Gastroesophageal sphincter (tissue), 4 donors: ENCODE measurements around the gene STIM2. TPM values are rescaled to one million over a fixed set of nuclear protein-coding genes. Genes with fewer than 3 reads are reported as not detected.

Experiments
- ATAC-seq: fragments of 150-250 bp; one replicate; pipeline ENCODE4 v1.9.1; 2016; ENCODE audit warnings: mild to moderate bottlenecking, moderate library complexity
- H3K27ac ChIP-seq, 4 donors: fragments of 200-600 bp; sonication (generic) in 3 of 4; 1 replicate in 3 of 4; 2 replicates in 1 of 4; pipeline ENCODE4 v1.5.1; 2016 to 2019
- H3K27me3 ChIP-seq: fragments of 200-600 bp; sonication (generic); one replicate; pipeline ENCODE4 v1.5.1; 2019
- H3K36me3 ChIP-seq, 2 donors: fragments of 200-600 bp; sonication (generic); one replicate each; pipeline ENCODE4 v1.5.1; 2019; ENCODE audit warnings: control low read depth in 1 of 2
- H3K4me1 ChIP-seq, 3 donors: fragments of 200-600 bp; sonication (generic); 1 replicate in 2 of 3; 2 replicates in 1 of 3; pipeline ENCODE4 v1.5.1; 2016 to 2019; ENCODE audit warnings: control low read depth in 2 of 3
- H3K4me3 ChIP-seq, 2 donors: fragments of 200-600 bp; sonication (generic); one replicate each; pipeline ENCODE4 v1.5.1; 2019; ENCODE audit warnings: mild to moderate bottlenecking in 1 of 2, moderate library complexity in 1 of 2
- H3K9me3 ChIP-seq, 3 donors: fragments of 200-600 bp; sonication (generic); one replicate each; pipeline ENCODE4 v1.5.1; 2017 to 2019; ENCODE audit warnings: control low read depth in 2 of 3
- EP300 ChIP-seq: sonication (generic); formaldehyde crosslinking; IDR thresholded peaks from one replicate; pipeline ENCODE4 v1.6.1; 2017; ENCODE audit warnings: antibody characterized with exemption, mild to moderate bottlenecking
- POLR2A ChIP-seq, 2 donors: fragments of 450-650 bp; IDR thresholded peaks; one replicate each; pipeline ENCODE4 v1.6.1; 2017; ENCODE audit warnings: antibody characterized with exemption in 2 of 2, mild to moderate bottlenecking in 2 of 2, moderate library complexity in 1 of 2
- POLR2AphosphoS5 ChIP-seq: sonication (generic); formaldehyde crosslinking; IDR thresholded peaks from one replicate; pipeline ENCODE4 v1.6.1; 2017; ENCODE audit warnings: antibody characterized with exemption
- WGBS, 2 donors: methylation state at CpG; one replicate each; pipeline ENCODE4 v1.1.5; 2018; ENCODE audit warnings: low coverage in 1 of 2; 5-methylcytosine and 5-hydroxymethylcytosine counted together
- total RNA-seq, 4 donors: library from RNA; depleted of rRNA; stranded (reverse); fragments of >200 nt; gene quantifications; one replicate each; pipeline ENCODE4 v1.1.0, GENCODE V29; 2016
- TF ChIP-seq, protein P1 (sequence below), 4 experiments: fragments of 200-600 bp in 2 of 4; fragments of 450-650 bp in 2 of 4; sonication (generic) in 1 of 4; IDR thresholded peaks; one replicate each; pipeline ENCODE4 v1.5.1; 2017 to 2019; ENCODE audit warnings: antibody characterized with exemption in 4 of 4, mild to moderate bottlenecking in 2 of 4, moderate library complexity in 2 of 4

The STIM2 gene
- total RNA-seq, 4 donors from 2014 or later: 8.4 to 11.6 (median 10.5) TPM

DNA sequence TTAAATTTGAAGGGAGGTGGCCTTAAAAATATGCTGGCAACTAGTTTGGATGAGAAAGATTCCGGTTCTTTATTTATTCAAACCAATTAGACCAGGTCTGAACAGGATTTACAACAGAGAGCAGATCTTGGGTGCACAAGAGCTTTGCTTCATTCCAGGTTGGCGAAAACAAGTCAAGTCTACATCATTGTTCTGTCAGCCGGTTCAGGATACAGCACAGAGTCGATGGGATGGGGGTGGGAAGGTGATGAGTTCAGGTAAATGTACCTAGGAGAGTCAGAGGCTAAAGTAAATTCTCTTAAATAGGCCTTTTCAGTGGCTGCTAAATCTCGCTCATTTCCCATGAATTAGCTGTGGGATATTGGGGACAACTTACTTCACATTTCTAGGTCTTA, 882 bp upstream of the STIM2 start:
- ATAC-seq: no peak
- H3K4me1 ChIP-seq: peaks cover 5 to 51% (median 12%) of the 10 kb centered on the region in 3 donors
- H3K27me3 ChIP-seq: no peaks in the 10 kb centered on the region
- TF ChIP-seq POLR2A (IDR thresholded peaks at IDR 0.05) (no peak), EP300 (no peak), POLR2AphosphoS5 (no peak)
- TF ChIP-seq, protein P1, sequence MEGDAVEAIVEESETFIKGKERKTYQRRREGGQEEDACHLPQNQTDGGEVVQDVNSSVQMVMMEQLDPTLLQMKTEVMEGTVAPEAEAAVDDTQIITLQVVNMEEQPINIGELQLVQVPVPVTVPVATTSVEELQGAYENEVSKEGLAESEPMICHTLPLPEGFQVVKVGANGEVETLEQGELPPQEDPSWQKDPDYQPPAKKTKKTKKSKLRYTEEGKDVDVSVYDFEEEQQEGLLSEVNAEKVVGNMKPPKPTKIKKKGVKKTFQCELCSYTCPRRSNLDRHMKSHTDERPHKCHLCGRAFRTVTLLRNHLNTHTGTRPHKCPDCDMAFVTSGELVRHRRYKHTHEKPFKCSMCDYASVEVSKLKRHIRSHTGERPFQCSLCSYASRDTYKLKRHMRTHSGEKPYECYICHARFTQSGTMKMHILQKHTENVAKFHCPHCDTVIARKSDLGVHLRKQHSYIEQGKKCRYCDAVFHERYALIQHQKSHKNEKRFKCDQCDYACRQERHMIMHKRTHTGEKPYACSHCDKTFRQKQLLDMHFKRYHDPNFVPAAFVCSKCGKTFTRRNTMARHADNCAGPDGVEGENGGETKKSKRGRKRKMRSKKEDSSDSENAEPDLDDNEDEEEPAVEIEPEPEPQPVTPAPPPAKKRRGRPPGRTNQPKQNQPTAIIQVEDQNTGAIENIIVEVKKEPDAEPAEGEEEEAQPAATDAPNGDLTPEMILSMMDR (IDR thresholded peaks at IDR 0.05): no peak
- H3K27ac ChIP-seq: peak overlapping the region in 3 of 4 donors; percentile 93 to 97 (median 93)
- WGBS, 2 donors: 34 to 49% methylated on average over 2 to 4 of the region's 5 CpGs
- no peaks in the 10 kb centered on the region for H3K9me3 ChIP-seq
- peak overlapping the region; percentile 84 to 93 for H3K4me3 ChIP-seq
- H3K36me3 ChIP-seq: no peaks in the 10 kb centered on the region

DNA sequence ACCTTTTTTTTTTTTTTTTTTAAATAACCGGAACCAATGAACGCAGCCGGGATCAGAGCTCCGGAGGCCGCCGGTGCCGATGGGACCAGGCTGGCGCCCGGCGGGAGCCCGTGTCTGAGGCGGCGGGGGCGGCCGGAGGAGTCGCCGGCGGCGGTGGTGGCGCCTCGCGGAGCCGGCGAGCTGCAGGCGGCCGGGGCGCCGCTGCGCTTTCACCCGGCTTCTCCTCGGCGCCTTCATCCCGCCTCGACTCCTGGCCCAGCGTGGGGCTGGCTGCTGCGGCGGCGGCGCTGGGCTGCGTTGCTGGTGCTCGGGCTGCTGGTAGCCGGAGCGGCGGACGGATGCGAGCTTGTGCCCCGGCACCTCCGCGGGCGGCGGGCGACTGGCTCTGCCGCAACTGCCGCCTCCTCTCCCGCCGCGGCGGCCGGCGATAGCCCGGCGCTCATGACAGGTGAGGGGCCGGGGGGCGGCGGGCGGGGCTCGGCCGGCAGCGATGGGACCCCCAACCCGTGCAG, 337 bp downstream of the STIM2 start:
- no peak for TF ChIP-seq EP300
- TF ChIP-seq POLR2A (IDR thresholded peaks at IDR 0.05): peak in 1 of 2 donors; percentile 15
- peak; percentile 39 for ATAC-seq

DNA sequence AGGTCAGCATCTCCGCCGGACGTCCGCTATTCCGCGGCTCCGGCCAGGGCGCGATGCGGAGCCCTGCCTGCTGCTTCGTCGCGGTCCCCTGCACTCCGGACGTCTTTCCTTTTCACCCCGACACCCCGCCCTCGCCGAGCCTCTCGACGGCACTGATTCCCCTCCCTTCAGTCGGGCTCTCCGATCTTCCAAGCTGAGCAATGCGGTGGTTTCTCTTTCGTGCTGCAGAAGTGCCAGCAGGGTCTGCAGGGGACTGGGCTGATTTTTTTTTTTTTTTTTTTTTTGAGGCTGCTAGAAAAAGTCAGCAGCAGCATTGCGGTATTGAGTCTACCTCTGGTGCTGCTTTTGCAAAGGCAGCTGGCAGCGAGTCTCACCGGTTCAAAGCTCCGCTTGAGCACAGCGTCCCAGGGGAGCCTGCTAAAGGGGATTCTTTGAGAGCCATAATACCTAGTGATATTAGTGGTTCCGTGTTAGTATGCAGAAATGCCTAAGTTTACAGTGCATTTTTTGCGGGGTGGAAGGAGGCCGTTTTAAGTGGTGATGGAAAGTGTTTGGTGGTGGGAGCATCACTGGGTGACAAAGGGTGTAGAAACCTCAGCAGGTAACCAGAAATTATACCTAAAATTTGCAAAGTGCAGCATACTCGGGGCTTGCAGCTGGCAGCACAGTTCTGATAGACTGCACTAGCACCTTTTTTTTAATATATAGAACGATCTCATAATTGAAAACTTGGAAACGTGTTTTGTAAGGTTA, 969 bp downstream of the STIM2 start:
- Histone ChIP-seq H3K36me3 (no peaks in the 10 kb centered on the region), H3K27me3 (no peaks in the 10 kb centered on the region), H3K4me1 (peaks cover 5 to 58% (median 12%) of the 10 kb centered on the region in 3 donors), H3K9me3 (no peaks in the 10 kb centered on the region), H3K4me3 (peak overlapping the region; percentile 84 to 93), H3K27ac (peak overlapping the region; percentile 90 to 97 (median 93))
- ATAC-seq: peak; percentile 15
- WGBS, 2 donors: 0% methylated on average over 4 to 21 of the region's 36 CpGs
- no peak for TF ChIP-seq EP300
- TF ChIP-seq, protein P1 (IDR thresholded peaks at IDR 0.05): no peak
- TF ChIP-seq POLR2AphosphoS5: peak; percentile 38
- TF ChIP-seq POLR2A (IDR thresholded peaks at IDR 0.05): peak in 1 of 2 donors; percentile 6

More for the DNA sequence above, 337 bp downstream of the STIM2 start:
- Histone ChIP-seq H3K36me3 (no peaks in the 10 kb centered on the region), H3K27me3 (no peaks in the 10 kb centered on the region), H3K9me3 (no peaks in the 10 kb centered on the region), H3K4me1 (peaks cover 5 to 58% (median 12%) of the 10 kb centered on the region in 3 donors), H3K27ac (peak overlapping the region; percentile 90 to 97 (median 93)), H3K4me3 (peak overlapping the region; percentile 84 to 93)
- WGBS, 2 donors: no CpG with 5 or more reads among the region's 70 CpGs

DNA sequence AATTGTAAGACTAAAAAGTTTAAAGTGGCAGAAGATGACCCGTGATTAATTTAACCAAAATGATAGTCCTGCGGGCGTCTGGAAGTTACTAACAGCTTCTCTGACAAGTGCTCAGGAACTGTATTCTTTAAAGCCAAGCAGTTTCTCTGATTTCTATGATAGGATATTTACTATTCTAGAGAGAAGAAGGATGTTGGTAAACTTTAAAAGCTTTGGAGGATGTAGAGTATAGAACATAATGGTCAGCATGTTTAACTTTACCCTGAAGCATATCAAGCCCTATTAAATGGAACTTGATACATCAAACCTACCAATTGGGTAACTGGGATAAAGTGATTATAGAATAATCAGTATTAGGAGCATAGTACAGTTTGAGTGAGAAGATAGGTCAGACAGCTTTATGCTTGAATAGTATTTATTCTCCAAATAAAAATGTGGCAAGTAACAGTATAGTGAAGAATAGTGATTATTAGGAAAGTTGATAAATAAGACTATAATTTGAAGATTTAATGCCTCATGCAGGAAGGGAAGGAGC, 1.8 kb downstream of the STIM2 start:
- Histone ChIP-seq H3K27ac (peak overlapping the region in 2 of 4 donors; percentile 93 to 97), H3K4me3 (peak overlapping the region in 1 of 2 donors; percentile 84), H3K9me3 (no peaks in the 10 kb centered on the region), H3K27me3 (no peaks in the 10 kb centered on the region), H3K4me1 (peaks cover 5 to 58% (median 12%) of the 10 kb centered on the region in 3 donors), H3K36me3 (no peaks in the 10 kb centered on the region)
- 6% methylated on average over 3 of the region's 3 CpGs; no CpG with 5 or more reads in 1 of the 2 donors for WGBS, 2 donors
- ATAC-seq: no peak
- TF ChIP-seq POLR2AphosphoS5: no peak
- no peak for TF ChIP-seq EP300
- no peak for TF ChIP-seq POLR2A (IDR thresholded peaks at IDR 0.05)
- TF ChIP-seq, protein P1 (IDR thresholded peaks at IDR 0.05): no peak

DNA sequence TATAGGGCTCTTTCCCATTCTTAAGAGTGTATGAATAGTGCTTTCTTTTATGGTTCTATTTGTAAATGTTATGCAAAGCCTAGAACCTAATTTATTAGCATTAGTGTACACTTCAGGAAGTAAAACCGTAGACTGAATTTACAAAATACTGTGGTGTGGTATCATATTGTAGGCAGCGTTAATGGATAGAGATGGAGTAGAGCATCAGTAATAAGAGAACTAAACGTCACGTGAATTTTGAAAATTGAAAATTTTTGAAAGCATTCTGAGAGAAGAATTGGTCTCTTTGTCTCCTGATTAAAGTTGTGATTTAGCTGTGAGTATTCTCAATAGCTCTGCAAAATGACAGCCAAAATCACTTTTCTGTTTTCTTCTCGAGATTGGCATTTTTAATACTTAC, 2.9 kb downstream of the STIM2 start:
- H3K9me3 ChIP-seq: no peaks in the 10 kb centered on the region
- no peaks in the 10 kb centered on the region for H3K36me3 ChIP-seq
- no peak for ATAC-seq
- no peaks in the 10 kb centered on the region for H3K27me3 ChIP-seq
- no peak for TF ChIP-seq POLR2A (IDR thresholded peaks at IDR 0.05)
- TF ChIP-seq, protein P1 (IDR thresholded peaks at IDR 0.05): no peak
- TF ChIP-seq EP300: no peak
- no peak for TF ChIP-seq POLR2AphosphoS5
- WGBS, 2 donors: 62 to 72% methylated on average over 5 of the region's 5 CpGs
- no peak overlapping the region for H3K27ac ChIP-seq
- H3K4me3 ChIP-seq: peak overlapping the region in 1 of 2 donors; percentile 84
- H3K4me1 ChIP-seq: peaks cover under 1 to 49% (median 5%) of the 10 kb centered on the region in 3 donors
